K562 (cell line): Measurements from ENCODE around the gene CELF4. TPM values are rescaled to one million over a fixed set of nuclear protein-coding genes. Genes with fewer than 3 reads are reported as not detected.

Experiments
- ATAC-seq: fragments of 200-7000 bp; cut with Tn5 transposase; 3 replicates; pipeline ENCODE4 v1.9.1; 2020; ENCODE audit warnings: moderate library complexity
- BruUV-seq: library from RNA; stranded (reverse); fragments of 400-500 nt; replicated peaks from 2 replicates; lab custom pipeline; 2021; lab: Mats Ljungman, UMichigan
- CTCF ChIA-PET: fragments of 300-600 bp; formaldehyde crosslinking; extraction: SDS; loops from one replicate; lab custom pipeline; 2021; ENCODE audit warnings: low intra/inter-chr PET ratio; lab: Yijun Ruan, JAX
- POLR2A ChIA-PET: fragments of 300-600, 350-650 bp; sonication (Branson Sonifier 250); formaldehyde crosslinking; extraction: SDS; loops from one replicate; lab custom pipeline; 2021; ENCODE audit warnings: antibody characterized with exemption, inconsistent platforms; lab: Yijun Ruan, JAX
- DNase-seq, 4 experiments: peaks; one replicate each; pipeline versions ENCODE4 v3.0.0 to v3.0.0-alpha.2; 2011 to 2018; ENCODE audit warnings: low spot score in 3 of 4, mixed read lengths in 3 of 4; ENCODE audit errors: extremely low read depth in 1 of 4
- FAIRE-seq: peaks from 2 replicates; lab custom pipeline; 2011; peaks lifted over from hg19 to GRCh38; lab: Jason Lieb, UNC
- H2AFZ ChIP-seq: 2 replicates; pipeline ENCODE4 v1.6.0; 2011; ENCODE audit warnings: low read depth, low read length, control low read depth, inconsistent platforms
- H3K27ac ChIP-seq: fragments of 200-600 bp; 3 replicates; pipeline ENCODE4 v1.8.0; 2011; ENCODE audit warnings: low read depth, mild to moderate bottlenecking, control low read depth, inconsistent platforms, low read length, moderate library complexity, mixed read lengths; ENCODE audit errors: extremely low read depth
- H3K27me3 ChIP-seq, 2 experiments: fragments of 300-600 bp in 1 of 2; 2 replicates in 1 of 2; 3 replicates in 1 of 2; pipeline versions ENCODE4 v1.6.0 to v1.8.0; 2011; ENCODE audit warnings: inconsistent platforms in 2 of 2, low read length in 2 of 2, mild to moderate bottlenecking in 1 of 2, mixed read lengths in 1 of 2, moderate library complexity in 1 of 2; ENCODE audit not compliant: control insufficient read depth in 2 of 2, insufficient read depth in 2 of 2
- H3K36me3 ChIP-seq: fragments of 300-600 bp; 3 replicates; pipeline ENCODE4 v1.8.0; 2011; ENCODE audit warnings: mild to moderate bottlenecking, low read length, inconsistent platforms; ENCODE audit not compliant: control insufficient read depth, insufficient read depth
- H3K4me1 ChIP-seq, 2 experiments: fragments of 200-600 bp in 1 of 2; replicated peaks in 1 of 2; 2 replicates in 1 of 2; 3 replicates in 1 of 2; pipeline versions ENCODE4 v1.5.1 to v1.8.0; 2011; ENCODE audit warnings: inconsistent platforms in 2 of 2, low read length in 2 of 2, mild to moderate bottlenecking in 1 of 2, mixed read lengths in 1 of 2, moderate library complexity in 1 of 2; ENCODE audit not compliant: control insufficient read depth in 2 of 2, insufficient read depth in 2 of 2
- H3K4me2 ChIP-seq: 2 replicates; pipeline ENCODE4 v1.6.1; 2011; ENCODE audit warnings: low read length, control low read depth, inconsistent platforms, mixed read lengths; ENCODE audit not compliant: insufficient read depth
- H3K4me3 ChIP-seq: fragments of 200-600 bp; sonication (generic), shearing (Covaris generic); 2 replicates; pipeline ENCODE4 v1.5.1; 2016; ENCODE audit warnings: control low read depth, inconsistent platforms
- H3K79me2 ChIP-seq: fragments of 200-600 bp; 3 replicates; pipeline ENCODE4 v1.8.0; 2011; ENCODE audit warnings: low read length, inconsistent platforms; ENCODE audit not compliant: control insufficient read depth, insufficient read depth
- H3K9ac ChIP-seq, 2 experiments: 2 replicates each; pipeline versions ENCODE4 v1.6.0 to v1.6.1; 2011; ENCODE audit warnings: low read depth in 2 of 2, low read length in 2 of 2, control low read depth in 1 of 2, inconsistent platforms in 1 of 2, mild to moderate bottlenecking in 1 of 2, mixed read lengths in 1 of 2; ENCODE audit not compliant: insufficient read depth in 1 of 2
- H3K9me1 ChIP-seq: one replicate; pipeline ENCODE4 v1.6.0; 2011; ENCODE audit warnings: inconsistent platforms, mild to moderate bottlenecking, low read length, moderate library complexity; ENCODE audit not compliant: control insufficient read depth, insufficient read depth
- H3K9me3 ChIP-seq: replicated peaks from 2 replicates; pipeline ENCODE4 v1.5.1; 2011; ENCODE audit warnings: low read depth, low read length, inconsistent platforms; ENCODE audit not compliant: control insufficient read depth, insufficient read depth
- H4K20me1 ChIP-seq: replicated peaks from 2 replicates; pipeline ENCODE4 v1.6.1; 2011; ENCODE audit warnings: low read length, inconsistent platforms, mixed read lengths; ENCODE audit not compliant: control insufficient read depth, insufficient read depth
- ATF1 ChIP-seq, 2 experiments: fragments of 450-650 bp in 1 of 2; IDR thresholded peaks; 2 replicates each; pipeline ENCODE4 v1.6.1; 2016; ENCODE audit warnings: missing compliant biosample characterization in 1 of 2, missing genetic modification characterization in 1 of 2
- DNMT1 ChIP-seq: fragments of 450-650 bp; IDR thresholded peaks from 2 replicates; pipeline ENCODE4 v1.6.1; 2016; ENCODE audit warnings: antibody characterized with exemption, mild to moderate bottlenecking
- MTA2 ChIP-seq: fragments of 450-650 bp; IDR thresholded peaks from 2 replicates; pipeline ENCODE4 v1.6.1; 2016; ENCODE audit warnings: low read depth
- NFYB ChIP-seq: IDR thresholded peaks from 2 replicates; pipeline ENCODE4 v1.6.1; 2011; ENCODE audit warnings: mild to moderate bottlenecking, moderate library complexity; ENCODE audit not compliant: insufficient read length; ENCODE audit errors: extremely low read depth
- NR2F6 ChIP-seq: fragments of 450-650 bp; formaldehyde crosslinking; IDR thresholded peaks from 2 replicates; pipeline ENCODE4 v1.4.0; 2020; ENCODE audit warnings: mild to moderate bottlenecking
- SIN3B ChIP-seq: fragments of 450-650 bp; IDR thresholded peaks from 2 replicates; pipeline ENCODE4 v1.6.1; 2017; ENCODE audit warnings: low read depth, mild to moderate bottlenecking, moderate library complexity
- ZNF263 ChIP-seq: sonication (generic); formaldehyde crosslinking; IDR thresholded peaks from 2 replicates; pipeline ENCODE4 v1.8.0; 2022; ENCODE audit warnings: mild to moderate bottlenecking, missing genetic modification reagents, borderline replicate concordance
- ZNF586 ChIP-seq: fragments of 450-650 bp; formaldehyde crosslinking; conservative IDR thresholded peaks from 2 replicates; pipeline ENCODE4 v1.4.0; 2020; ENCODE audit warnings: mild to moderate bottlenecking, moderate library complexity
- WGBS: fragments of 100-300 bp; shearing (Covaris generic); methylation state at CpG from one replicate; pipeline ENCODE4 v1.1.6; 2016; ENCODE audit warnings: low coverage, mixed read lengths; ENCODE audit not compliant: insufficient coverage; ENCODE audit errors: missing lambda C conversion rate; 5-methylcytosine and 5-hydroxymethylcytosine counted together
- in situ Hi-C: fragments of 300-500 bp; cut with MboI; formaldehyde crosslinking; loops from 4 replicates; pipeline ENCODE4 v1.15.0; 2018; ENCODE audit warnings: inconsistent platforms, mixed read lengths
- intact Hi-C: fragments of 100-400 bp; cut with micrococcal nuclease; formaldehyde crosslinking; loops from 2 replicates; pipeline ENCODE4 v1.14.2; 2022
- polyA plus RNA-seq, 8 experiments: library from polyadenylated mRNA; depleted of rRNA in 4 of 8; stranded (reverse) in 5 of 8; unstranded in 3 of 8; fragments of >200 nt; fragmentation: Nextera tagmentation in 2 of 8; fragmentation: Illumina TruSeq in 1 of 8; extraction: Ambion mirVana in 2 of 8; extraction: Trizol in 1 of 8; gene quantifications; 2 replicates each; pipeline versions ENCODE4 v1.2.1 to v1.2.3, GENCODE V29; 2011 to 2014; ENCODE audit warnings: inconsistent platforms in 1 of 8, missing spikeins in 1 of 8
- total RNA-seq, 7 experiments: library from RNA; depleted of rRNA in 6 of 7; stranded (reverse); fragments of >200 nt in 6 of 7; fragmentation: Illumina TruSeq in 2 of 7; extraction: Trizol in 2 of 7; gene quantifications; 2 replicates each; pipeline versions ENCODE4 v1.2.1 to v1.2.3, GENCODE V29; 2011 to 2021; ENCODE audit warnings: low replicate concordance in 1 of 7
- TF ChIP-seq, protein P1 (sequence below): sonication (generic); formaldehyde crosslinking; IDR thresholded peaks from 2 replicates; pipeline ENCODE4 v1.8.0; 2022; ENCODE audit warnings: mild to moderate bottlenecking, missing genetic modification reagents

The CELF4 gene
- total and polyA plus RNA-seq, 9 of the 15 experiments (the other 6 are each of a cell fraction or from before 2014, with no cell fraction given), result 0.04 to 0.24 (median 0.07) TPM; not detected in 3

DNA sequence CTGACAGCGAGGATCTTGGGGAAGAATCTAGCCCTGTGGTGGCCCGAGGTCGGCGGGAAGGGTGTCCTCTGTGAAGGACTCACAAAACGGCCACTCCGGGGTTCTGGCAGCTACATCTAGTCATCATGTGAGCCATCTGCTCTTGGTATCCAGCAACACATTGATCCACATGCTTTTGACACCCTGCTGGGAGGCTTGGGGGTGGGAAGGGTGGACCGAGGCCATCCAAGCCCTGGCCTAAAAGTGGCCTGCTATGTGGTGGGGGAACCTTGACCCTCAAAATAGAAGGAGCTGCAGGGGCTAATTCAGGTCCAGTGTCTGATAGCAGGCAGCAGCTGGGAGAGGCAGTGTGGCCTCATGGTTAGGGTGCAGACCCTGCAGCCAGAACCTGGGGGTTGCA, 145.7 kb downstream of the CELF4 start (continued):
- TF ChIP-seq ZNF586 (CRISPR knock-in tag), result no peak
- TF ChIP-seq ZNF263 (CRISPR knock-in tag), result no peak
- TF ChIP-seq, protein P1, sequence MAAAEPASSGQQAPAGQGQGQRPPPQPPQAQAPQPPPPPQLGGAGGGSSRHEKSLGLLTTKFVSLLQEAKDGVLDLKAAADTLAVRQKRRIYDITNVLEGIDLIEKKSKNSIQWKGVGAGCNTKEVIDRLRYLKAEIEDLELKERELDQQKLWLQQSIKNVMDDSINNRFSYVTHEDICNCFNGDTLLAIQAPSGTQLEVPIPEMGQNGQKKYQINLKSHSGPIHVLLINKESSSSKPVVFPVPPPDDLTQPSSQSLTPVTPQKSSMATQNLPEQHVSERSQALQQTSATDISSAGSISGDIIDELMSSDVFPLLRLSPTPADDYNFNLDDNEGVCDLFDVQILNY, result no peak
- no peak for TF ChIP-seq SIN3B
- TF ChIP-seq NFYB, result no peak
- TF ChIP-seq, all 486 proteins: peak for 0

DNA sequence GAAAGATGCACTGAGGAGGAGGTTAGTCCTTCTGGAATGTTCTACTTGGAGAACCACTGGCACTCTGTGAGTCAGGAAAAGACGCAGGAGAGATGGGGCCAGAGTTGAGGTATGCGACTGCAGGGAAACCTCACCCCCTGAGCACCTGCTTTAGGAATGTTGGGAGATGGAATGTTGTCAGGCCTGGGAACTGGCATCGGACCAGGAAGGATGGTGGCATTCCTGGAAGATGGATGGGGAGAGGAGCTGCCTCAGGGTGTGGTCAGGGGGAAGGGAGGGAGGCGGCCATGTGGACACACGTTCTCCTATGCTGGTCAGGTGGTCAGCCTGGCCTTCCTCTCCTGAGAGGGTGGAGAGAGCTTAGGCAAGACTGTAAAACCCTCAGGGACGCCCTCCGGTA, 146.3 kb downstream of the CELF4 start:
- ChIA-PET CTCF (no interaction called here), POLR2A (interaction anchor here (0.9 kb wide), 1 partner anchor 745 kb away, joined by 3 read pairs; no protein-coding TSS in a partner anchor)
- intact Hi-C loops (no loop called here), in situ Hi-C loops (no loop called here)
- H3K9me1 ChIP-seq, result no peaks in the 10 kb centered on the region
- no peak overlapping the region for H3K4me3 ChIP-seq
- H3K27ac ChIP-seq, result no peak overlapping the region
- FAIRE-seq (no peak), ATAC-seq (no peak), DNase-seq (no peak)
- no peak overlapping the region for H3K4me2 ChIP-seq
- no peaks in the 10 kb centered on the region for H3K27me3 ChIP-seq
- no peaks in the 10 kb centered on the region for H3K4me1 ChIP-seq
- 2% methylated on average over 5 of the region's 7 CpGs for WGBS
- BruUV-seq, result no TSS peak
- H3K36me3 ChIP-seq, result no peaks in the 10 kb centered on the region
- no peaks in the 10 kb centered on the region for H4K20me1 ChIP-seq
- H3K9me3 ChIP-seq, result no peaks in the 10 kb centered on the region
- no peaks in the 10 kb centered on the region for H3K79me2 ChIP-seq
- H3K9ac ChIP-seq, result no peak overlapping the region
- TF ChIP-seq ATF1 (CRISPR knock-in tag; IDR thresholded peaks at IDR 0.05) (no peak), ATF1 (tag; IDR thresholded peaks at IDR 0.05) (no peak), DNMT1 (no peak), NR2F6 (no peak), MTA2 (no peak)
- no peak overlapping the region for H2AFZ ChIP-seq
